ENCODE results near the gene ARL17B.
"Not testable (repeated sequence)": the region's sequence is repeated elsewhere in the genome, so short reads cannot be mapped to it uniquely, and the experiment has no call there.

DNA sequence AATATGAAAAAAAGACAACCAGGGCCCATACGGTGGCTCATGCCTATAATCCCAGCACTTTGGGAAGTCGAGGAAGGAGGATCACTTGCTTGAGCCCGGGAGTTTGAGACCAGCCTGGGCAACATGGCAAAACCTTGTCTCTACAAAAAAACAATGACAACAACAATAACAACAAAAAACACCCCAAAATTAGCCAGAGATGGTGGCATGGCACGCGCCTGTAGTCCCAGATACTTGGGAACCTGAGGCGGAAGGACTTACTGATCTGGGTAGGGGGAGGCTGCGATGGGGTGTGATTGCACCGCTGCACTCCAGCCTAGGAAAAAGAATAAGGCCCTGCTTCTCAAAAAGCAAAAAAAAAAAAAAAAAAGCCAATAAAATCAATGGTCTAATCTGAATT is 69.9 kb downstream of the ARL17B start:
- TF ChIP-seq, protein P1, sequence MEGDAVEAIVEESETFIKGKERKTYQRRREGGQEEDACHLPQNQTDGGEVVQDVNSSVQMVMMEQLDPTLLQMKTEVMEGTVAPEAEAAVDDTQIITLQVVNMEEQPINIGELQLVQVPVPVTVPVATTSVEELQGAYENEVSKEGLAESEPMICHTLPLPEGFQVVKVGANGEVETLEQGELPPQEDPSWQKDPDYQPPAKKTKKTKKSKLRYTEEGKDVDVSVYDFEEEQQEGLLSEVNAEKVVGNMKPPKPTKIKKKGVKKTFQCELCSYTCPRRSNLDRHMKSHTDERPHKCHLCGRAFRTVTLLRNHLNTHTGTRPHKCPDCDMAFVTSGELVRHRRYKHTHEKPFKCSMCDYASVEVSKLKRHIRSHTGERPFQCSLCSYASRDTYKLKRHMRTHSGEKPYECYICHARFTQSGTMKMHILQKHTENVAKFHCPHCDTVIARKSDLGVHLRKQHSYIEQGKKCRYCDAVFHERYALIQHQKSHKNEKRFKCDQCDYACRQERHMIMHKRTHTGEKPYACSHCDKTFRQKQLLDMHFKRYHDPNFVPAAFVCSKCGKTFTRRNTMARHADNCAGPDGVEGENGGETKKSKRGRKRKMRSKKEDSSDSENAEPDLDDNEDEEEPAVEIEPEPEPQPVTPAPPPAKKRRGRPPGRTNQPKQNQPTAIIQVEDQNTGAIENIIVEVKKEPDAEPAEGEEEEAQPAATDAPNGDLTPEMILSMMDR (IDR thresholded peaks at IDR 0.05), result not testable (repeated sequence)
- not testable (repeated sequence) for TF ChIP-seq POLR2A, POLR2AphosphoS5, EP300 (IDR thresholded peaks at IDR 0.05)

Measured in upper lobe of left lung (tissue), 4 donors.